Measurements from ENCODE around the gene GPAT2.
A peak's percentile ranks its signal among the peaks of the same experiment; 100 is the strongest.
"Not testable (repeated sequence)": the region's sequence is repeated elsewhere in the genome, so short reads cannot be mapped to it uniquely, and the experiment has no call there.

DNA sequence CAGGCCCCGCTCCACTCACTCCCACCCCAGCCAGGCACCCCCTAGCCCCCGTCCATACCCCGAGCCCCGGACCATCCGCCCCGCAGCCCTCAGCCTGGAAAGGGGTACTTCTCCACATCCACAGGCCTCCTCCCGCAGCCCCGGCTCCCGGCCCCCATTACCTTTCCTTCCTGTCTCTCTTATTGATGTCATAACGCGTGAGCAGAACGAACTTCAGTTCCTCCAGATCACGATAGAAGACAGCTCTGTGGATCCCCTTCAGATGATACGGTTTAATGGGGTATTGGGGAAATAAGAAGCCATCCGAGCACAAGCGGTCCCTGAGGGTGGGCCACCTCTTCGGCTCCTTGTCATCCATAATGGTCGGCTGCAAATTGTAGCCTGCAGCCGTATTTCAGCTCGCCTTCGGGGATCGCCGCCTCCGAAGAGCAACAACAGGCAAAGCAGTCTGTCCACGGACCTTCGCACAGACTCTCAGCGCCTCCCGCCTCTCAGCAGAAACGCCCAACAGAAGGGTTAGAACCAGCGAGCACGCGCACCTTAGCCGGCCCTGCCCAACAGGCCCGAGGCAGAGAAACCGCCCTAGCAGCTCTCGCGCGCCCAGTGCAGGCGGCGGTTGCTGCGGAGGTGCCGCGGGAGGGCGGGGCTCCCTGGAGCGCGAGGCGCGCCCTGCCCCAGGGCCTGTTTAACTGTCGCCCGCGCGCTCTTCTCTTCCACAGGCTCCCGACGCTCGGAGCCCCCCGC lies 43.2 kb downstream of the GPAT2 start, which contains the start of gene ANKRD36C:
- TF ChIP-seq, protein P1, sequence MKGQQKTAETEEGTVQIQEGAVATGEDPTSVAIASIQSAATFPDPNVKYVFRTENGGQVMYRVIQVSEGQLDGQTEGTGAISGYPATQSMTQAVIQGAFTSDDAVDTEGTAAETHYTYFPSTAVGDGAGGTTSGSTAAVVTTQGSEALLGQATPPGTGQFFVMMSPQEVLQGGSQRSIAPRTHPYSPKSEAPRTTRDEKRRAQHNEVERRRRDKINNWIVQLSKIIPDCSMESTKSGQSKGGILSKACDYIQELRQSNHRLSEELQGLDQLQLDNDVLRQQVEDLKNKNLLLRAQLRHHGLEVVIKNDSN (IDR thresholded peaks at IDR 0.05): not testable (repeated sequence)
- not testable (repeated sequence) for TF ChIP-seq EP300 (IDR thresholded peaks at IDR 0.05; ENCODE audit: borderline replicate concordance); EGR1 (IDR thresholded peaks at IDR 0.05); NFIC (IDR thresholded peaks at IDR 0.05); YY1 (IDR thresholded peaks at IDR 0.05; ENCODE audit: low read depth)
- TF ChIP-seq, protein P2, sequence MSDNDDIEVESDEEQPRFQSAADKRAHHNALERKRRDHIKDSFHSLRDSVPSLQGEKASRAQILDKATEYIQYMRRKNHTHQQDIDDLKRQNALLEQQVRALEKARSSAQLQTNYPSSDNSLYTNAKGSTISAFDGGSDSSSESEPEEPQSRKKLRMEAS (IDR thresholded peaks at IDR 0.05): 0 out of 2 replicates have a peak, but pooled peaks have one; percentile 35
- TF ChIP-seq, protein P3, sequence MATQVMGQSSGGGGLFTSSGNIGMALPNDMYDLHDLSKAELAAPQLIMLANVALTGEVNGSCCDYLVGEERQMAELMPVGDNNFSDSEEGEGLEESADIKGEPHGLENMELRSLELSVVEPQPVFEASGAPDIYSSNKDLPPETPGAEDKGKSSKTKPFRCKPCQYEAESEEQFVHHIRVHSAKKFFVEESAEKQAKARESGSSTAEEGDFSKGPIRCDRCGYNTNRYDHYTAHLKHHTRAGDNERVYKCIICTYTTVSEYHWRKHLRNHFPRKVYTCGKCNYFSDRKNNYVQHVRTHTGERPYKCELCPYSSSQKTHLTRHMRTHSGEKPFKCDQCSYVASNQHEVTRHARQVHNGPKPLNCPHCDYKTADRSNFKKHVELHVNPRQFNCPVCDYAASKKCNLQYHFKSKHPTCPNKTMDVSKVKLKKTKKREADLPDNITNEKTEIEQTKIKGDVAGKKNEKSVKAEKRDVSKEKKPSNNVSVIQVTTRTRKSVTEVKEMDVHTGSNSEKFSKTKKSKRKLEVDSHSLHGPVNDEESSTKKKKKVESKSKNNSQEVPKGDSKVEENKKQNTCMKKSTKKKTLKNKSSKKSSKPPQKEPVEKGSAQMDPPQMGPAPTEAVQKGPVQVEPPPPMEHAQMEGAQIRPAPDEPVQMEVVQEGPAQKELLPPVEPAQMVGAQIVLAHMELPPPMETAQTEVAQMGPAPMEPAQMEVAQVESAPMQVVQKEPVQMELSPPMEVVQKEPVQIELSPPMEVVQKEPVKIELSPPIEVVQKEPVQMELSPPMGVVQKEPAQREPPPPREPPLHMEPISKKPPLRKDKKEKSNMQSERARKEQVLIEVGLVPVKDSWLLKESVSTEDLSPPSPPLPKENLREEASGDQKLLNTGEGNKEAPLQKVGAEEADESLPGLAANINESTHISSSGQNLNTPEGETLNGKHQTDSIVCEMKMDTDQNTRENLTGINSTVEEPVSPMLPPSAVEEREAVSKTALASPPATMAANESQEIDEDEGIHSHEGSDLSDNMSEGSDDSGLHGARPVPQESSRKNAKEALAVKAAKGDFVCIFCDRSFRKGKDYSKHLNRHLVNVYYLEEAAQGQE (IDR thresholded peaks at IDR 0.05; ENCODE audit: low read depth): not testable (repeated sequence)

Data from Ishikawa (cell line).